Liver (tissue), 3 donors: ENCODE results near the gene NFKB2.

ENCODE experiments used
- CTCF ChIP-seq: fragments of 150-350 bp; IDR thresholded peaks from 2 replicates; pipeline ENCODE4 v1.5.1; 2017; ENCODE audit warnings: improper control_type of control experiment, low read depth, low read length; ENCODE audit not compliant: missing input control
- EGR1 ChIP-seq, 2 donors: IDR thresholded peaks; 2 replicates each; pipeline ENCODE4 v1.6.1; 2016 to 2018; ENCODE audit warnings: antibody characterized with exemption in 2 of 2, low read depth in 2 of 2
- GABPA ChIP-seq, 2 donors: IDR thresholded peaks in 1 of 2; conservative IDR thresholded peaks in 1 of 2; 2 replicates each; pipeline ENCODE4 v1.6.1; 2016; ENCODE audit warnings: antibody characterized with exemption in 2 of 2, mild to moderate bottlenecking in 1 of 2, moderate library complexity in 1 of 2
- REST ChIP-seq: IDR thresholded peaks from 2 replicates; pipeline ENCODE4 v1.6.1; 2016; ENCODE audit warnings: antibody characterized with exemption, mild to moderate bottlenecking
- TAF1 ChIP-seq: conservative IDR thresholded peaks from 2 replicates; pipeline ENCODE4 v1.6.1; 2016; ENCODE audit warnings: antibody characterized with exemption, mild to moderate bottlenecking
- YY1 ChIP-seq: IDR thresholded peaks from 2 replicates; pipeline ENCODE4 v1.6.1; 2016; ENCODE audit warnings: antibody characterized with exemption, mild to moderate bottlenecking
- donor health status: healthy.
- donor health status: healthy.

- TF ChIP-seq CTCF (no peak), TAF1 (no peak), EGR1 (IDR thresholded peaks at IDR 0.05; ENCODE audit: low read depth in 2 of 2) (no peak), YY1 (no peak), GABPA (IDR thresholded peaks at IDR 0.05 in 1 of 2, conservative IDR thresholded peaks at IDR 0.05 in 1 of 2) (no peak), REST (no peak)
Observed at GRCh38 chr10:102409604-102410428, 14.3 kb downstream of the NFKB2 start.
